Activated CD8-positive, alpha-beta memory T cell treated with anti-CD3 and anti-CD28 coated beads, Interleukin-2, amount 10 ng/mL, durations not matched to agents 7 days and 5 days (primary cell): ENCODE data around the gene KLHDC1. TPM values are rescaled to one million over a fixed set of nuclear protein-coding genes. Genes with fewer than 3 reads are reported as not detected.
"Not testable (repeated sequence)": the region's sequence is repeated elsewhere in the genome, so short reads cannot be mapped to it uniquely, and the experiment has no call there.

Source experiments
- ATAC-seq: fragments of 150-1000 bp; cut with Tn5 transposase; one replicate; pipeline ENCODE4 v1.10.0; 2021; ENCODE audit warnings: moderate library complexity
- CTCF ChIA-PET: fragments of 350-600 bp; sonication (Branson Sonifier 250); formaldehyde crosslinking; loops from one replicate; lab custom pipeline; 2021; ENCODE audit warnings: antibody characterized with exemption; lab: Charles Lee
- DNase-seq: peaks from one replicate; pipeline ENCODE4 v3.0.0-alpha.2; 2020
- H3K27ac Mint-ChIP-seq: one replicate; pipeline ENCODE4 v1.8.0; 2021; ENCODE audit warnings: mild to moderate bottlenecking, mixed read lengths
- H3K27me3 Mint-ChIP-seq: one replicate; pipeline ENCODE4 v1.8.0; 2021; ENCODE audit warnings: mixed read lengths
- H3K36me3 Mint-ChIP-seq: one replicate; pipeline ENCODE4 v1.8.0; 2021; ENCODE audit warnings: mild to moderate bottlenecking, mixed read lengths
- H3K4me1 Mint-ChIP-seq: one replicate; pipeline ENCODE4 v1.8.0; 2021; ENCODE audit warnings: mixed read lengths
- H3K4me3 Mint-ChIP-seq: one replicate; pipeline ENCODE4 v1.8.0; 2021; ENCODE audit warnings: mild to moderate bottlenecking, moderate library complexity, mixed read lengths
- H3K9me3 Mint-ChIP-seq: one replicate; pipeline ENCODE4 v1.8.0; 2022; ENCODE audit warnings: low read depth, mixed read lengths
- total RNA-seq, 2 experiments: library from RNA; stranded (reverse); gene quantifications; one replicate each; pipeline ENCODE4 v1.2.3, GENCODE V29; 2021

The KLHDC1 gene
- total RNA-seq: 1 to 10 TPM; 1.1 to 1.9 TPM

DNA sequence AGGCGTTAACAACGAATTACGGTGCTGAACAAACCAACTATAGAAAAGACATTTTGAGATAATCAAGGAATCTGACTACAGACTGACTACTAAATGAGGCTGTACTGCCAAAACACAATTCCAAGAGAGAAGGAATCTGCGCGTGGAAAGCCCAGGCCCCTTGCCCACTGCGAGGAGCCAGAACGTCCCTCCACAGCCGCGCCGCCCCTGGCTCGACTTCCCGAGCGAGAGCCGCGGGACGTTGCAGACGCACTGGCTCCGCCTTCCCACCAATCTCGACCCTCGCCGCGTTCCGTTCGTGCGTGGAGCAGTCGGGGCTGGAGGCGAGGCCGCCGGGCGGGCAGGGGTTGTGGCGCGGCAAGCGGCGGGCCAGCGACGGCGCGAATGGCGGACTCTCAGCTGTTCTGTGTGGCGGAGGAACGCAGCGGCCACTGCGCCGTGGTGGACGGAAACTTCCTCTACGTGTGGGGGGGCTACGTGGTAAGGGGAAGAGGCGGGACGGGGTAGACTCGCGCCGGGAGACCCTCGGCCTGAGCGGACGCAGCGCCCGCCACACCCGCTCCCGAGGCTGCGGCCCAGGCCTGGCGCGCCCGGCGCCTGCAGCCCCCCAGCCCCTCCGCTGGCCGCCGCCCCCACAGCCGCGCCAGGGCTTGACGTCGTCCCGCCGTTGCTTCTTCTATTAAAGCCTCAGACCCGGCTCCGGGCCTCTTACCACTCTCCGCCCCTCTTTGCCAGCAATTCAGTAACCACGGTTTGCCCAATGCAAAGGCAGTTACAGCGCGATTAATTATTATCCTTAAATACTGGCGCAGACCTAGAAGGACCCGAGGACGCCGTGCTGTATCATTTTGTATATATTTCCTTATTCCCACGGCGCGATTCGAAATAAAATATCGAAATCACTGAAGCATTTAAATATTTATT lies at the start of gene KLHDC1:
Gene KLHDC1, plus strand, starts transcription at position 310 of the 924 bp plus-strand sequence. Its CDS starts 75 bp downstream, at position 385.
- Mint-ChIP-seq H3K27me3 (no peaks in the 10 kb centered on the region), H3K9me3 (no peaks in the 10 kb centered on the region), H3K4me3 (peak within 1 kb of the TSS; percentile 74), H3K36me3 (no peaks in the 10 kb centered on the region), H3K4me1 (peaks cover 22% of the 10 kb centered on the region), H3K27ac (peak within 1 kb of the TSS; percentile 78)
- peak; percentile 83 for DNase-seq
- CTCF ChIA-PET: interaction anchor here (0.8 to 2.1 kb wide), 4 partner anchors 59 to 159 kb away, joined by 3 to 8 read pairs (median 4); partner anchors contain the start of genes KLHDC2, MGAT2, NEMF and RPL36AL
- peak; percentile 77 for ATAC-seq

DNA sequence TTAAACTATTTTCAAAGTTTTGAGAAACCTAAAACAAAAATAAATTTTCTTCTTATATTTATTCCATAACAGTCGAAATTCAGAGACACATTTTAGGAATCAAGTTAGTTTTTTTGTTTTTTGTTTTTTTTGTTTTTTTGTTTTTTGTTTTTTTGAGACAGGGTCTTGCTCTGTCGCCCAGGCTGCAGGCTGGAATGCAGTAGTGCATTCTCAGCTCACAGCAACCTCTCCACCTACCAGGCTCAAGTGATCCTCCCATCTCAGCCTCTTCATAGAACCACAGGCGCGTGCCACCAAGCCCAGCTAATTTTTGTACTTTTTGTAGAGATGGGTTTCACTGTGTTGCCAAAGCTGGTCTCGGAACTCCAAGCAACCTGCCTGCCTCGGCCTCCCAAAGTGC lies 39.4 kb upstream of the KLHDC1 start:
- no peak for ATAC-seq
- Mint-ChIP-seq H3K36me3 (peaks cover 21% of the 10 kb centered on the region), H3K27me3 (no peaks in the 10 kb centered on the region), H3K4me3 (no peak overlapping the region), H3K9me3 (no peaks in the 10 kb centered on the region), H3K27ac (no peak overlapping the region), H3K4me1 (no peaks in the 10 kb centered on the region)
- CTCF ChIA-PET: no interaction called here
- DNase-seq: no peak

DNA sequence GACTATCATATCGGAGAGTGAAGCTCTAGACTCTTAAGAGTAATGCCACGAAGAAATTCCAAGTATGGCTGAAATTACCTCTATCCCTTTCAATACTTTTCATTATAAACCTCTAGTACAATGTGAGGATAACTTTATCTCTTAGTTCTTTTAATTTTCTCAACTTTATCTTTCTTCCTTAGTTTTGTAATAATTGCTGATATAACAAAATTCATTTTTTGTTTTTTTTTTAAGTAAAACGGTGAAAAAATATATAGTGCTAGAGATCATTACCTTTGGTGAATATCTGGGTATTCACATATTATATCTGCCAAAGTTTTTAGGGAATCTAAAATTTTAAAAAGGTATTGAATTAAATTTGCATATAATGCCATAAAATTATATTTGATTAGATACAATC lies 38.4 kb upstream of the KLHDC1 start:
- CTCF ChIA-PET: no interaction called here
- ATAC-seq (no peak), DNase-seq (no peak)
- Mint-ChIP-seq H3K27me3 (no peaks in the 10 kb centered on the region), H3K27ac (no peak overlapping the region), H3K9me3 (no peaks in the 10 kb centered on the region), H3K4me3 (no peak overlapping the region), H3K36me3 (peaks cover 17% of the 10 kb centered on the region), H3K4me1 (no peaks in the 10 kb centered on the region)

DNA sequence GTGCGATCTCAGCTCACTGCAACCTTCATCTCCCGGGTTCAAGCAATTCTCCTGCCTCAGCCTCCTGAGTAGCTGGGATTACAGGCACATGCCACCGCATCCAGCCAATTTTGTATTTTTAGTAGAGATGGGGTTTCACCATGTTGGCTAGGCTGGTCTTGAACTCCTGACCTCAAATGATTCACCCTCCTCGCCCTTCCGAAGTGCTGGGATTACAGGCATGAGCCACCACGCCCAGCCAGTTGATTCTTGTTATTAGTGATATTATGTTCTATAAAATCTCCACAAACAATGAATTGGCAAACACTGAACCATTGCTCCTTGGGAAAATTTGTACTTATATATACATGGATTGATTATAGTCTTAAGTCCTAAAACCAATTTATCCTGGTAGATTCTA lies 35.4 kb upstream of the KLHDC1 start:
- H3K4me1 Mint-ChIP-seq, DNase-seq, CTCF ChIA-PET, ATAC-seq, H3K9me3 Mint-ChIP-seq, H3K27me3 Mint-ChIP-seq, H3K36me3 Mint-ChIP-seq, H3K4me3 Mint-ChIP-seq, H3K27ac Mint-ChIP-seq: not testable (repeated sequence)

- CTCF ChIA-PET: no interaction called here
Measured at GRCh38 chr14:49659526-49660455, 33.1 kb upstream of the KLHDC1 start.

GRCh38 chr14:49670475-49670874 lies 22.4 kb upstream of the KLHDC1 start:
- Mint-ChIP-seq H3K27me3 (no peaks in the 10 kb centered on the region), H3K4me1 (no peaks in the 10 kb centered on the region), H3K9me3 (no peaks in the 10 kb centered on the region), H3K36me3 (peaks cover 51% of the 10 kb centered on the region), H3K4me3 (no peak overlapping the region), H3K27ac (no peak overlapping the region)
- ATAC-seq (no peak), DNase-seq (no peak)
- CTCF ChIA-PET: no interaction called here

More at GRCh38 chr14:49659526-49660455, 33.1 kb upstream of the KLHDC1 start:
- H3K36me3 Mint-ChIP-seq: peaks cover 8% of the 10 kb centered on the region
- no peaks in the 10 kb centered on the region for H3K9me3 Mint-ChIP-seq
- no peaks in the 10 kb centered on the region for H3K27me3 Mint-ChIP-seq
- ATAC-seq: no peak
- DNase-seq: no peak
- H3K4me3 Mint-ChIP-seq: no peak overlapping the region
- H3K27ac Mint-ChIP-seq: no peak overlapping the region
- no peaks in the 10 kb centered on the region for H3K4me1 Mint-ChIP-seq

GRCh38 chr14:49673586-49673985 lies 19.3 kb upstream of the KLHDC1 start:
- ATAC-seq (no peak), DNase-seq (no peak)
- CTCF ChIA-PET: no interaction called here
- Mint-ChIP-seq H3K9me3 (no peaks in the 10 kb centered on the region), H3K4me3 (no peak overlapping the region), H3K36me3 (peaks cover 59% of the 10 kb centered on the region), H3K27me3 (no peaks in the 10 kb centered on the region), H3K4me1 (peaks cover 1% of the 10 kb centered on the region), H3K27ac (no peak overlapping the region)

GRCh38 chr14:49677643-49678042 lies 15.3 kb upstream of the KLHDC1 start:
- no peak for DNase-seq
- Mint-ChIP-seq H3K36me3 (peaks cover 68% of the 10 kb centered on the region), H3K4me1 (peaks cover 18% of the 10 kb centered on the region), H3K9me3 (no peaks in the 10 kb centered on the region), H3K27ac (no peak overlapping the region), H3K27me3 (no peaks in the 10 kb centered on the region), H3K4me3 (no peak overlapping the region)
- CTCF ChIA-PET: interaction anchor here (1.3 kb wide), 1 partner anchor 8 kb away, joined by 4 read pairs; no protein-coding TSS in a partner anchor
- ATAC-seq: no peak

GRCh38 chr14:49679271-49679670 lies 13.6 kb upstream of the KLHDC1 start:
- peak; percentile 36 for ATAC-seq
- Mint-ChIP-seq H3K4me1 (peaks cover 23% of the 10 kb centered on the region), H3K4me3 (no peak overlapping the region), H3K36me3 (peaks cover 63% of the 10 kb centered on the region), H3K9me3 (no peaks in the 10 kb centered on the region), H3K27me3 (no peaks in the 10 kb centered on the region), H3K27ac (peak overlapping the region; percentile 15)
- CTCF ChIA-PET: interaction anchor here (1.1 kb wide), 1 partner anchor 17 kb away, joined by 3 read pairs; no protein-coding TSS in a partner anchor
- no peak for DNase-seq

- DNase-seq (no peak), ATAC-seq (no peak)
- Mint-ChIP-seq H3K9me3 (no peaks in the 10 kb centered on the region), H3K36me3 (peaks cover 25% of the 10 kb centered on the region), H3K27me3 (no peaks in the 10 kb centered on the region), H3K4me1 (peaks cover 34% of the 10 kb centered on the region), H3K4me3 (peak overlapping the region; percentile 87), H3K27ac (peak overlapping the region; percentile 91)
- CTCF ChIA-PET: interaction anchor here (1.2 to 4.4 kb wide), 4 partner anchors 9 to 81 kb away, joined by 3 to 35 read pairs (median 6); partner anchors contain the start of genes DNAAF2 and KLHDC2
Measured at GRCh38 chr14:49686425-49686824, 6.5 kb upstream of the KLHDC1 start.

GRCh38 chr14:49687942-49688700 lies 4.8 kb upstream of the KLHDC1 start, which contains the start of gene POLE2:
Gene POLE2, minus strand, starts transcription at chr14:49688214. Its CDS starts 11 bp downstream, at chr14:49688203.
- peak within 1 kb of the TSS; percentile 87 for H3K4me3 Mint-ChIP-seq
- H3K4me1 Mint-ChIP-seq: peaks cover 42% of the 10 kb centered on the region
- CTCF ChIA-PET: interaction anchor here (0.6 to 4.4 kb wide), 7 partner anchors 11 to 164 kb away, joined by 3 to 35 read pairs (median 3); partner anchors contain the start of genes DNAAF2, KLHDC2 and NEMF
- H3K9me3 Mint-ChIP-seq: no peaks in the 10 kb centered on the region
- H3K27ac Mint-ChIP-seq: peak within 1 kb of the TSS; percentile 91
- peak; percentile 86 for DNase-seq
- peak; percentile 88 for ATAC-seq
- H3K27me3 Mint-ChIP-seq: no peaks in the 10 kb centered on the region
- peaks cover 18% of the 10 kb centered on the region for H3K36me3 Mint-ChIP-seq

DNA sequence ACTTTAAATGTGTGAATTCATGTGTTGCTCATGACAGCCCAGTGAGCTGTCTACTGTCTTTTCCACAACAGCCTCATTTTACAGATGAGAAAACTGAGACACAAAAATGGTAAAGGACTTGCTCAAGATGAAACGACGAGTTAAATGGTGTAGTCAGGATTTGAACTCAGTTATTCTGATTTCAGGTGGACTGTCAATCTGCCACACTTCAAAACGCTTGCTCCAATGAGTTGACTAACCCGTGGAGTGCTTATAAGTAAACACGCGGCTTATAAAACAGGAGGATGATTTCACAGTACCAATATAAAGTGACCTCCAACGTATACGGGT lies 4.3 kb upstream of the KLHDC1 start:
- Mint-ChIP-seq H3K36me3 (peaks cover 14% of the 10 kb centered on the region), H3K9me3 (no peaks in the 10 kb centered on the region), H3K4me3 (peak overlapping the region; percentile 87), H3K4me1 (peaks cover 39% of the 10 kb centered on the region), H3K27ac (peak overlapping the region; percentile 91), H3K27me3 (no peaks in the 10 kb centered on the region)
- DNase-seq (no peak), ATAC-seq (no peak)
- CTCF ChIA-PET: interaction anchor here (0.6 to 4.4 kb wide), 4 partner anchors 10 to 79 kb away, joined by 3 to 35 read pairs (median 6); partner anchors contain the start of genes DNAAF2 and KLHDC2
